Renal cortical epithelial cell (primary cell): Measurements from ENCODE around the gene LANCL1. TPM values are rescaled to one million over a fixed set of nuclear protein-coding genes. Genes with fewer than 3 reads are reported as not detected.

Source experiments
- DNase-seq: peaks from one replicate; pipeline ENCODE4 v3.0.0-alpha.2; 2011; ENCODE audit warnings: low read depth
- total RNA-seq: library from RNA; depleted of rRNA; stranded (reverse); fragments of >200 nt; gene quantifications from 2 replicates; pipeline ENCODE4 v1.2.3, GENCODE V29; 2014

LANCL1 gene, protein sequence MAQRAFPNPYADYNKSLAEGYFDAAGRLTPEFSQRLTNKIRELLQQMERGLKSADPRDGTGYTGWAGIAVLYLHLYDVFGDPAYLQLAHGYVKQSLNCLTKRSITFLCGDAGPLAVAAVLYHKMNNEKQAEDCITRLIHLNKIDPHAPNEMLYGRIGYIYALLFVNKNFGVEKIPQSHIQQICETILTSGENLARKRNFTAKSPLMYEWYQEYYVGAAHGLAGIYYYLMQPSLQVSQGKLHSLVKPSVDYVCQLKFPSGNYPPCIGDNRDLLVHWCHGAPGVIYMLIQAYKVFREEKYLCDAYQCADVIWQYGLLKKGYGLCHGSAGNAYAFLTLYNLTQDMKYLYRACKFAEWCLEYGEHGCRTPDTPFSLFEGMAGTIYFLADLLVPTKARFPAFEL
- 39.9 and 95.0 TPM in 2 replicates for total RNA-seq

DNA sequence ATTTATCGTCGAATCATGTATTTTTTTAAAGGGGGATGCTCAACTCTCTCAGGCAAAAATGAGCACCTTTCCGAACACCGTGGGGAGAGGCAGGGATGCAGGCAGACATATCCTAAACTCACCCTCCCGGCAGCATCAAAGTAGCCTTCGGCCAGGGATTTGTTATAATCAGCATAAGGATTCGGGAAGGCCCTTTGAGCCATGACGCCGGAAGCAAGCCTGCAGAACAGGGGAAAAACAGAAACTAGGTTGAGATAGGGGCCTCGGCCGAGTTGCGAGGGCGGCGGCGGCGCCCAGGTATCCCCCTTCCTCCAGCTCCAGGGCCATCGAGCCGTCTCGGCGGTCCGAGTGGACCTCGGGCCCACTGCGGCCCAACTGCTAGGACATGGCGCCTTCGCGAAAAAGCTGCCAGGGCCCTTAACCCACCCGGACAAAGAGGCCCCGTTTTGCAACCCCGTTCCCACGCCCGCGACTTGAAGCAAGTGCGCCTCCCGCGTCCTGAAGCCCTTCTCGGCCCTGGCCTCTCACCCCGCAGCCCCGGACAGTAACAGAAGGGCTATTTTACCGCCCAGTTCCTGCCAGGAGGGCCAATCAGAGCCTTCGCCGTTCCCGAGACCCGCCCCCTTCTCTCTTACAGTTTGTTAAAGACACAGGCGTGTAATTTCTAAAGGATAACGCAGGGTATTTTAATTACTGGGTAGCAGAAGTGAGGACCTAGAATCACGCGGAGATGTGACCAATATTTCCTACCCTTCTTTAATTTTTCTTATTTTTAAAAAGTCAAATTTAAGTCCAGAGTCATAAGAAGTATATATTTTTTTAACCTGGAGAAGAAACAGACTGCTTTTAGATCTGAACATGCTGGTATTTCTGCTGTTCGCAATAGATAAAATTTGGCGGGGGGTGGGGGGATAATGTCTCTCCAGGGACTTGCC, at the start of gene LANCL1:
Gene LANCL1 (minus strand): TSS at position 566 of the 935 bp plus-strand sequence. CDS start 363 bp downstream, at position 203.
- DNase-seq = peak; percentile 82

DNA sequence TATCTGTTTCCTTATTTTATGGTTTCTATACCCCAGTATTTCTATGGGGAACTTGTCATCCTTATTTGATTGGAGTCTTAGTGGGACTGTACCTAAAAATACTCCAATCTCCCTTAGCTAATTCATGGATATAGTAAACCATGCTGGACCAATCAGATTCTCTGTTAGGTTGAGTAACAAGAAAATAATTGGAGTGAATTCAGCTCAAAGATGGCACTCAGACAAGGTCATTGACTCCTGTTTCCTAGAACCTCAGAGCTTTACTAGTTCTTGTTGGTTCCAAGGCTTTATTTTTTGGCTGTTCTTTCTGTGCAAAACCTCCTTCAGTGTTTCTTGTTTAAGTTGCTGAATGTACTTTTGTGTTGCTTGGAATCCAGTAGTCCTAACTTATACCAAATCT, 48.0 kb upstream of the LANCL1 start:
- no peak for DNase-seq

DNA sequence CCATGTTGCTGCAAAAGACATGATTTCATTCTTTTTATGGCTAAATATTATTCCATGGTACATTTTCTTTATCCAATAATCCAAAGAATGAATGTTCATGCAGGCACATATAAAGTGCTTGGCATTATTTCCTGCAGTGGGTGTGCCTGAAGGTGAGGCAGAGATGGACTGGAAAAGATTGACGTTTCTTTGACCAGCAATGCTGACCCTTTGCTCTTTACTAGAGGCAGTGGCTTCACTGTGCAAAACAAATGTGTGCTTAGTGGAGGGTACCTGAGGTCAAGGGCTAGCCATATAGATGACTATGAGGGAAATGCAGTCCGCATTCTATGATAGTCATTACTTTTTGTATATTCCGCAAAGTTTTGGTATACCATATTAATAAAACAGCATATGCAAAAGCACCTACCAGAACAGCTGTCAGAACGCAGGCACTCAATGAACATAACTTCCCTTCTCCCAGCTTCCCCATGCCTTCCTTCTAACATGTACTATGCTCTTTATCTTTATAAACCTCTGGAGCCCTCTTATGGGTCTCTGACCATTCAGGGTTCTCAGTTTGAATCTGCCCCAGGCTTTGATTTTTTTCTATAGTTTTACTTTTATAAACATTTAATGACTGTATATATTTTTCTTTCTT, 47.2 kb upstream of the LANCL1 start:
- no peak for DNase-seq

DNA sequence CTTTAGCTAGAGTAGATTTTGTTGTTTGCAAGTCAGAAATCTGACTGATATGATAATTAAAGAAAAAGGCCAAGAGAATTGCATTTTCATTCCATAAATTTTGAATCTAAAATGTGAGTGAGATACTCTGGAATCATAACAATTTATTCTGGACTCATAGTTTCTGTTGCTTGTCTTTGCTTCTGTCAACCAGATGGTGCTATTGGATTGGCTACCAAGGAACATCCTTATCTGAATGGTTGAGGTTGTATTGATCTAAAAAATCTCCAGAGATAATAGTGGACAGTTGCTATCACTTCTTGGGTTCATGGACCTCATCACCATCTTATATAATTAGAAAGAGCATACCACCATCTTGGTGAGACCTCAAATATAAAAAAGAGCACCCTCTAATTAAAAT, 45.8 kb upstream of the LANCL1 start:
- DNase-seq = no peak

DNA sequence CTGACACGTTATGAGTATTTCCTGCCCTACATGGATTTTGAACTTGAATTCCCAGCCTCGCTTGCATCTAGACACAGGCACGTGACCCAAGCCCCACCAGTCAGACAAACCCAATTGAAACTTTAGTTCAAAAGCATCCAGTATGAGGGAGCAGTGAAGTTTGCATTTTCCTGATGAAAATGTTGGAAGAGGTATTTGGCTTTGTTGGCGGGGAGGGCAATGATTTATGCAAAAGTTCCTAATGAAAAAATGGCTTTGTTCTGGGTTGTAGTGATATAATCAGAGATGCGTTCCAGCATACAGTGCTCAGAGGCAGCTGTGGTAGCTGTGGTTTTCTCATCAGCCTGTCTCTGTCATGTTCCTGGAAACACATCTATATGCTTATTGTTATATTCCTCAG, 43.0 kb upstream of the LANCL1 start:
- no peak for DNase-seq

DNA sequence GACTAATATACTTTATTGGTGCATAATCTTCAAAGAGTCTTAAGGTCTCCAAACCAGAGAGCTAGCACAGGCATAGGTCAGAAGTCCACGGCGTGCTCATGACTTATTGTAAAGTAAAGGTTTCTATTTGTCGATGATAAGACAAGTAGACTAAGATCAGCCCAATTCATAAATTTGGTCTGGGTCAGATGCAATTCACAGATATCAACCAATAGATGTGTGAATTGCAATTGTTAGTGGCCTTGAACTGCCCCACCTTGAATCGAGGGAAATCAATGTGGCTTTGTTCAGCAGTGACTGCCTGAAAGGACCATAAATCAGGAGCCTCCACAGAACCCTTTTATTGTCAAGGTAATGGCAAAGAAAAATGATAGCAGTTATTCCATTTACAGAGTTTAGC, 40.7 kb upstream of the LANCL1 start:
- DNase-seq = no peak

DNA sequence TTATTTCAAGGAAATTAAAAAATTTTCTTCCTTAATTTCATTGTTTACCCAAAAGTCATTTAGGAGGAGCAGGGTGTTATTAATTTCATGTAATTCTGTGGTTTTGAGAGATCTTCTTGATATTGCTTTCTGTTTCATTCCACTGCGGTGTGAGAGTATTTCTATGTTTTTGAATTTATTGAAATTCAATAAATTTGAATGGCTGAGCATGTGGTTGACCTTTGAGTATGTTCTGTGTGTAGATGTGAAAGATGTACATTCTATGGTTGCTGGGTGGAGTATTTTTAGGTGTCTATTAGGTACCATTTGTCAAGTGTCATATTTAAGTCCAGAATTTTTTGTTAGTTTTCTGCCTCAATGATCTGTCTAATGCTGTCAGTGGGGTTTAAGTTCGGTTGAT, 39.4 kb upstream of the LANCL1 start:
- DNase-seq = no peak

DNA sequence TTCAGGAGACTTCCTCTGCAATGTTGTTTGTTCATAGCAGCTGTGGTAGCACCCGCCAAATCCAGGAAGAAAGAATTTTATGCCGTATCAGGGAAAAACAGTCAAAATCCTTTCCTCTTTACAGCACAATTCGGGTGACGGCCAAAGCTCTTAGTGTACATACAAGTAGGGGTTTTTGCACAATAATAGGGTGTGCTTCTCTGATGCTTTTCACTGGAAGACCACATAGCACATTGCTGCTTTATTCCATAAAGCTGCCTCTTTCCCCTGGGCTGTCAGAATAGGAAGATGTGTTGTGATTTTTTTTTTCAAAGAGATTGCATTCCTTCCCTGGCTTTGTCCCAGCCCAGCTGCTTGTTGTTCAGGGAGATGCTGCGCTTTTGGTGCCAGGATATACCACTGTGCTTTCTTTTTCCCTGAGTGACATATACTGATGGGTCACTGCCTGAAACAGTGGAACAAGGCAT, 27.2 kb upstream of the LANCL1 start:
- DNase-seq = peak; percentile 5

DNA sequence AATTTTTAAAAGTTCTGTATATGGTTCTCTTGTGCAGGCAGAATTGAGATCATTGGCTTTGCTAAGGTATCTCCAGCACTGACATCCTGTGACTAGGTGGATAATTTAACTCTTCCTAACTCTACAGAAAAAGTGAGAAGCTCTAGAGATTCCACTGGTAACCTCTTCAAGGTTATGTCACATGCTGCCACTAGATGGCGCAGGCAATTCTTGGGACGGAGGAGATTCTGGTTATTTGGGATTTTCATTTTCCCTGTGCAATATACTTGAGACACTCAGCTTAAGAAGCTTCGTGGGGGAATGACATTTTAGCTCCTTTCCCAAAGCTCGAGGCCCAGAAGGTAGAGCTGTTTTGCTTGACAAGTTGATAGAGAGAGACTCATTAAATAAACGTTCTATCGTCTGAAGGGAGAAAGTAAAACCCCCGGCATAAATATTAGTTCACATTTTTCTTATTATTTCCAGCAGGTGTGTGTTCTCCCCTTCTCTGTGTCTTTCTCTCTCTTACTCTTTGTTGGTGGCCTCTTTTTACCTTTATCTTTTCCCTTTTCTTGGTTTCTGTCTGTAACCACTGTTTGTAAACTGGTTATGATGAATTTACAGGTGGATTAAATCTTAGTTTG, 26.6 kb upstream of the LANCL1 start:
- peak; percentile 61 for DNase-seq

DNA sequence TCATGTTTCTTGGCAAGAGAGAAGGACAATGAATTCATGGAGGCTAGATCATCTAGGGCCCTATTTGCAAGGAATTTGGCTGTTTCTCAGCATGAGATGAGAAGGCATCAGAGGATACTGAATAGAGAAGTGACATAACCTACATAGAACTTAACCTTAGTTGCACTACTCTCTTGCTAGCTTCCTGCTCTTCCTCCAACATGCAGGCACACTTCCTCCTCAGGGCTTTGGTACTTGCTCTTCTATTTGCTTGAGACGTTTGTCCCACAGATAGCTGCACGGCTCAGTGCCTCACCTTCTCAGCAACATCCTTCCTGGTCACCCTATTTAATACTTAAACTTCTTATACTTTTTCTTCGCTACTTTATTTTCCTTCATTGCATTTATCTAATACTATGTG, 20.0 kb upstream of the LANCL1 start:
- DNase-seq = no peak

DNA sequence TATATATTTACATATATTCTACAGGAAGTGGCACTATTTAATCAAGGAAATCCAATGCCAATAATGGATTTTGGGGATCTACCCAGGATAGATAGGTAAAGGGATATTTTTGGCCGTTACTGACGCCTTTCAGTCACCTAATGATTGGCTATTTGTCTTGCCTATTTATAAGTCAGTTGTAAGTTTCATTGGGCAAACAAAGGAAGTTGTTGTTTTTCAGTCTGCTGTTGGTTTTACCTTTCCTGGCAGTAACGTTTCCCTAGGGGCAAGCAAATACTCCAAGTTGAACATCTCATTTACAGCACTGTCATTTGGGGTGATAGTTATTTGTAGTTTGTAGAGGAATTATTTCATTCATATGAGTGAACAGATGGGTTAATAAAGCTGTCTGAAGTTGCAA, 17.0 kb upstream of the LANCL1 start:
- DNase-seq = no peak

DNA sequence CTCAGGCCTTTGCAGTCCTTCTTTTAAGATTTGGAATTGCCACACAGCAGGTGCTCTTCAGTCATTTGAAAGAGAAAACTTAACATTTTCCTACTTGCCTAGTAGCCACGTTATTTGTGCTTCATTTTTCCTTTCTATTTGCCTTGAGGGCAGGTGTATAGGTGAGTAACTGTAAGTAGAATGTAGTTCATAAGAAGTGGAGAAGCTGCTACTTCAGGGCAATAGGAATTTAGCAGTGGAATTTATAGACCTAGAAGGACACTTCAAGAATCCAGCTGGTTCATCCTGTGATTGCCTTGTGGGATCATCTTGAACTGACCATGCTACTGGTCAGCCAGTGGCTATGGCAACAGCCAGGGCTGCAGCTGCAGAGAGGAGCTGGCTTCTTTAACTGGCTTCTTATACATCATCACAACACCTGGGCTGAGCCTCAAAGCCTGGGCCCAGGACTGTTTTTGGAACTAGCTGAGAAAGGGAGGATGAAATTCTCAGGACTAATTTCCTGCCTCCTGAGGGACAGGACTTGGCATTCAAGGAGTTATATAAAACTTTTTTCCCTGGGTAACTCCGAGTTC, 5.1 kb upstream of the LANCL1 start:
- no peak for DNase-seq

DNA sequence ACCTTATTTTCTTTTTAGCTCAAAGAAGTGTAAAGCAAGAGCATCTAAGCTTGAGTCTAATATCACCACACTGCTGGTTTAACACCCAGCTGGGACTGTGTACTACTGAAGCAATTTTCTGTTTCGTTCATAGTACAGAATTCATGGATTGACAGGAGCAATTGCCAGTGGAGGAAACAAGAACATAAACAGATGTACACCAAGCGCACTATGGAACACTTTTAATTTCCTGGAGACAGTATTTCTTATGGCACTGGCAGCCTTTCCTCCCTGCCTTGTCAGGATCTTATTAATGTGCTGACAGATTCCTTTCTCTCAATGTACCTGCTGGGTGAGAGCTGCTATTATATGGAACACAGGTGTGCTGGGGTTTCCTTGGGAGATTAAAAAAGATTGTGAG, 4.2 kb upstream of the LANCL1 start:
- no peak for DNase-seq

DNA sequence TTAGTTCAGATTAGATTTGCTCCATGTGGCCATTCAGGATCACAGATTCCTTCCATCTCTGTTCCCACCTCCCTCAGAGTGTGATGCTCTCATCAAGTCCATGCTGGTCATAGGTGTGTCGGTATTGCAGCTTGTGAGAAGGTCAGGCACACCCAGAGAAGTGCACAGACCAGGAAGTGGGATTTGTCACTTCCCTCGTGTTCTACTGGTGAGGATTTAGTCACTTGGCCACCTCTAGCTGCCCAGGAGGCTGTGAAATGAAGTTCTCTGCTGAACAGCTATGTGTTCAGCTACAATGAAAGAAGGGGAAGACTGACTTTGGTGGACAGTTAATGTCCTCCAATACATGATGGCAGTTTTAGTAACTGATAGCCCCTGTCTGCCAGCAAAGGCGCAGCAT, 3.5 kb upstream of the LANCL1 start:
- no peak for DNase-seq

DNA sequence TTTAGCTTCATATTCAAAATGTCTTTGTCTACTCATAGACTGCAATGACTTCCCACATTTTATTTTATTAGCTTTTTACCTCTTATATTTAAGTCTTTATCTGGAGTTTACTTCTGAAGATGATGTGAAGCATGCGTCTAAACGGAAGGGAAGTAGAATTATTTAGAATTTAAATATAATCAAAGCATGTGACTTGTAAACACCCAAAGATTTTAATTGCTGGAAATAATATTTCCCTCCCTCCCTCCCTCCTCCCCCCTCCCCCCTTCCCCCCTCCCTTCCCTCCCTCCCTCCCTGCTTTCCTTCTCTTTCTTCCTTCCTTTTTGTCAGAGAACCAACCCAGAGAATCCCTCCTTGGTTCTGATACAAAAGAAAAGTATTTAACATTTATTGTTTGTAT, 2.1 kb upstream of the LANCL1 start:
- DNase-seq = no peak

DNA sequence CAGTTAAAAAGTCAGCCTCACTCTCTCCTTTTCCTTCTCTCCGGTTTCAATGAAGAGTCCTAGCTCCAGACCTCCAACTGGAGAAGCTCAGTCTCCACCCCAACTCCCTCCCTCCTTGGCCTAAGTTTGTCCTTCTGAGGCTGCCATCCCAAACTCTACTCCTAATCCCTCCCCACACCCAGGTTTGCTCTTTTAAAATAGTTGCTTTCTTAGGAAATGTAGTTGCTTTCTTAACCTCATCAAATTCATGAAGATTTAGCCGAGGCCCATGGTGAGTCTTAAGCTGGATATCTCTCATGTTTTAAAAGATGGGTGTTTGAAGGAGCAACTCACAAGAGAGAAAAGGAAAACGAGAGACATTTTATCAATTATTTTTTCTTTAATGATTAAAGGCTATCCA, 937 bp upstream of the LANCL1 start:
- peak; percentile 34 for DNase-seq

DNA sequence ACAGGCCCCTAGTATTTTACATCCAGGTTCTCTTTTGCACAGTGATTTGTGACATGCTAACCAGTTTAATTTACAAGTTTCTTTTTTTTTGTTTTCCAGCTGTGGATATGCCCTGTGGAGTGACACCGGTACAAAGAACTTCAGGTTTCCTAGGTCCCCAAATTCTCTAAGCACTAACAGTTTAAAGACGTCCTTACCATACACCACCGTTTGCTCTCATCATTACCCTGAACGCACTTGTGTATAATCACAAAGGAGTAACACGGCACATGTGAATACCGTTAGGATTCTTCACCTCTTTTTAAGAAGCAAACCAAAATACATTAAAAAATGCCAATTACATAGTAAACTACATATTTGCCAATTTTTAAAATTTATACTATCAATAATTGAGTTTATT, 853 bp downstream of the LANCL1 start:
- no peak for DNase-seq

DNA sequence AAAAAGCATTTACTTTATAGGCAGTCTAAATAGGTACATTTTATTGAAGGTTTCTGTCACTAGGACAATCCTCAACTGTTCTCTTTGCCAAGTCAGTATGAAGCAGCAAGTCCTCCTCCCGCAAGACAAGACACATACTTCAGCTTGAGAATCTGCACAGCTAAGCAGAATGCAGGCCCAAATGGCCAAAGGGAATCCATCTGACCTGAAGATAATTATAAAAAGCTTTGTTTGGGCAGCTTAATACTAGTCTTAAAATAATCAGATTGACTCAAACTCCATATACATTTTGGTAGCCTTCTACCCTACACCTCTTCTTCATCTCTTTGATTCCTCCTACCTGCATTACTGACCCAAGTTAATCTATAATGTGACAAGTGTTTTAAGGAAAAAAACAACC, 1.8 kb downstream of the LANCL1 start:
- DNase-seq = no peak

DNA sequence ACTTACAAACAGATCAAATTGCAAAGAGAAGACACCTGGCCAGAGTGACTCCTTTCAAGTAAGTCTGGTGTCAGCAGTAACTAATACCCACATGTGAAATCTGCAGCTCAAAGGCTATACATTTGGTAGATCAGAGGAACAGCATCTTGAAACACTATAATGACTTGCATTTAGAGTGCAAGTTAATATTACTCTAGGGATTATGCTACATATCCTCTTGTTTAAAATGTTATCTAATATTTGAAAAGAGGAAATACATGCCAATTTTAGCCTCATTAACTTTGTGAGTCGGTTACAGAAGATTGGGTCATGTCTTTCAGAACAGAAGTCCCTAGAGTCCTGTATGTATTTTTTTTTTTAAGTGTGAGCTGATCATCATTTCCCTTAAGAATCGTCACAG, 15.2 kb downstream of the LANCL1 start:
- no peak for DNase-seq

DNA sequence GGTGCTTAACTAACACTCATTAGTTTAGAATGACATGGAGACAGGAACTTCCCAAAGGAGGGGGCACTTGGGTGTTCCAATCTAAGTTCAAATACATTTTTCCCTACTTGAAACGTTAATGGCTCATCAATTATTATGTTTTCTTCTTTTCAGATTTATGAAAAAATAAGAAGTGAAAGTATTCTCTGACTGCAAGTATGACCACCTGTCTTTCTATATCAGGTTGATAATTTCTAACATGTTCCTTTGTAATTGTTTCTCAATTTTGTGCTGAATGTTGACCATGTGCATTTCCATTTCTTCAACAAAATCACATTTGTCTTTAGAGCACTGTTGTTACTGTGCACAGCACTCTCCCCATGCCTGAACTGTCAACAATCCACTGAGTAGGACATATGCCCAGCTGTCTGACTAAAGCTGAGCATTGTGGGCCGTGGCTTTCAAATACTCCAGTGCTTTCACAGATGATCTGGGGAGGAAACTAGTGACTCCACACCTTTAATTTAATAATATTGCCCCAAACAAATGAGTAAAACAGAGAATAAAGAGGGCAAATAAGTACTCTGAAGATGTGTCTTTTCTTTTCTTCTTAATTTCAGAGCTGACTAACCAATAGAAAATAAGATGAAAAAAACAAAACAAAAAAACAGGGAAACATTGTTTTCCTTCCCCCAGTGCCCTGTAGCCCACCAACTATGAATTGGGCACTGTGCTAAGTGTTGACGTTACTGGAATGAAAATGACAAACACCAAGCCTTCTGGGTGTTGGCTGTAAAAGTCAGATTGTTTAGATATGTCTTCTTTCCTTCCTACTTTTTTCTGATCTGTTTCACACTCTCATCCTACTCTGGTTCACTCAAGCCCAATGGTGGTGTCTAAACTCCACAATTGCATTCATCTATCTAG, 16.0 kb downstream of the LANCL1 start:
- no peak for DNase-seq
